Activated CD8-positive, alpha-beta memory T cell treated with anti-CD3 and anti-CD28 coated beads for 36 hours (primary cell): ENCODE measurements around the gene MINDY1. TPM values are rescaled to one million over a fixed set of nuclear protein-coding genes. Genes with fewer than 3 reads are reported as not detected.

Experiments
- CTCF ChIA-PET: fragments of 350-600 bp; sonication (Branson Sonifier 250); formaldehyde crosslinking; loops from one replicate; lab custom pipeline; 2021; ENCODE audit warnings: antibody characterized with exemption; lab: Charles Lee
- POLR2A ChIA-PET: fragments of 350-600 bp; sonication (Branson Sonifier 250); formaldehyde crosslinking; loops from one replicate; lab custom pipeline; 2021; ENCODE audit warnings: antibody characterized with exemption; lab: Charles Lee
- total RNA-seq, 2 experiments: library from RNA; stranded (reverse); gene quantifications; one replicate each; pipeline ENCODE4 v1.2.3, GENCODE V29; 2021

The MINDY1 gene
- total RNA-seq, 2 experiments from 2014 or later = 4.8 to 5.7 TPM

DNA sequence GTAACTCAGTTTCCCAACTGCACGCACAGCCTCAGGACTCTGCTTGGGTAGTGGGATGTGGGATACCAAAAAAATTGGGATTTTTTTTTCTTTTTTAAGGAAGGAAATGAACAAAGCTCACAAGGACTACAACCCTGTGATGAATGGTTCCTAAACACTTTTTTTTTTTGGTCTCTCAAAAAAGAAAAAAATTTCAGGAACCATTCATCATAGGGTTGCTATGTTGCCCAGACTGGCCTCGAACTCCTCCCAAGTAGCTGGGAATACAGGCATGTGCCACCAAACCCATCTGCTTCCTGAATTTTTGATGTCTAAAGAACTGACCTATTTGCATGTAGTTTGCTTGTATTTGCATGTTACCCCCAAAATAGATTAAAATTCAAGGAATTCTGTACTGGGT, 6.8 kb downstream of the MINDY1 start:
- ChIA-PET POLR2A (no interaction called here), CTCF (interaction anchor here (0.8 to 1.6 kb wide), 5 partner anchors 18 to 100 kb away, joined by 3 to 10 read pairs (median 3); no protein-coding TSS in a partner anchor)

DNA sequence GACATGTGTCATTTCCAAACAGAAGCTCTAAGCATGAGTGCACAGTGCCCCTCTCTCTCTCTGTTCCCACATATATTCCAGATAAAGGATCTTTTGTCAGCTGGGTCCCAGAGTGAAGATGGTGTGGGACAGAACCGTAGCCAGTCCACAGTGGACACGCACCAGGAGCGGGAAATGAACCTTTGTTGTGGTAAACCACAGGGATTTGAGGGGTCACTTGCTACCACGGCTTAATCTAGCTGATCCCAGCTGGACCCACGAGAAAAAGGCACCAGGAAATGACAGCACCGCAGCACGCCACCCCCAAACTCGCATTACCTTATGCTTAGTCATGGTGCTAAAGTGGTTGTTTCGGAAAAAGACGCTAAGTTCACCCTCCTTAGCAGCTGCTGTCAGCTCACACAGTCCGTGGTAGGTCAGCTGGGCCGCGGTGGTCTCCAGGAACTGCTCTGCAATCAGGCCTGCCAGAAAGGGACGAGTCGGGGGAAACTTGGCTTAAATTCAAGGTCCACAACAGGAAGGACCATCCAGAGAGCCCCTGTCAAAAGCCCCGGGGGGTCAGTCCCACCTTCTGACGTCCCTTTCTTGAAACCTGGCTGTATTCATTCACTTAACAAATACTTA, 7.5 kb downstream of the MINDY1 start:
- ChIA-PET CTCF (interaction anchor here (0.9 to 1.6 kb wide), 4 partner anchors 18 to 100 kb away, joined by 3 to 10 read pairs (median 3); no protein-coding TSS in a partner anchor), POLR2A (no interaction called here)

DNA sequence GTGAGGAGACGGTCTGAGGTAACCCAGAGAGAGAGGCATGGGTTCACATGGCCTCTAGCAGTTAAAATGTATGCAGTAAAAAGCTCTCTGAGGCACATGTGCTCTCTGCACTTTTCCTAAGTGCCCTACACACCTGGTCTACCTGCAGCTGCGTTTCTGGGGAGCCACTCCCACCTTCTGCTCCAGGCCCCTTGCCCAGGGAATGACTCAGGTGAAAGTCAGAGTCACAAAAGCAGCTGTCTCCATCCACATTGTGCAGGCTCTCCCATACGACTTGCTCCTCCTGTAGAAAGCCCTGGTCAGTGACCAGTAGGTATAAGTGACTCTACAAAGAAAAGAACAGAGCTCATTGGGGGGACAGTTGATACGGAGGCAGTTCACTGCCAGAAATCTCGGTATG, 8.8 kb downstream of the MINDY1 start:
- CTCF ChIA-PET = no interaction called here
- POLR2A ChIA-PET = no interaction called here

DNA sequence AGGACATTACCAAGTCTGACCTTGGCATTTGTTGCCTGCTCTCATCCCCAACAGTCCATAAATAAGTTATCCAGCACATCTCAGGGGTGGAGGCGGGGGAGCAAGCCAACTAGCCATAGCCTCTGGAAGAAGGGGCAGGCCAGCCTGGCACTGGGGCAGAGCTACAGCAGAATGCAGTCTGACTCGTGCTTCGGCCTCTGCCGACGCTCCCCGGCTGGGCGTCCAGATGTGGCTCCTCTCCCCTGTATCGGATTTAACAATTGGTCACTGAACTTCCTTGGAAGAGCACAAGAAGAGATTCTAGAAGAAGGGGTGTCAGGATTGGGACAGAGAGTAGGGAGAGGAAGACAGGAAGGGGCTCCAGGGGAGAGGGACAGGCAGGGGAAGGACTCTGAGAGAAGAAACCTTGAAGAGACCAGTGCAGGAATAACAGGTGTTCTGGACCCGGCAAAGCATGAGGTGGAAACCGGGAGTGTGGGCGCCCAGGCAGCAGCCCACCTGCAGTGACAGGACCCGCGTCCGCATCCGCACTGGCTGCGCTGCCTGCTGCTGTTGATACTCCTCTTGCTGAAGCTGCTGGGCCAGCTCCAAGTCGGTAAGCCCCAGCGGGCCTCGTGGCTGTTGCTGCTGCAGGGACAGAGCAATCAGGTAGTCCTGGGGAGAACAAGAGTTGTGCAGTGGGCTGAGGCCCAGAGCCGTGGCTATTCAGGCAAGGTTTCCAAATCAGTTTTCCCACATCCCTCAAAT, 9.4 kb downstream of the MINDY1 start:
- CTCF ChIA-PET = interaction anchor here (1.7 to 3.5 kb wide), 3 partner anchors 9 to 24 kb away, joined by 6 to 27 read pairs (median 15); partner anchors contain the start of genes ANXA9 and MINDY1
- POLR2A ChIA-PET = no interaction called here

DNA sequence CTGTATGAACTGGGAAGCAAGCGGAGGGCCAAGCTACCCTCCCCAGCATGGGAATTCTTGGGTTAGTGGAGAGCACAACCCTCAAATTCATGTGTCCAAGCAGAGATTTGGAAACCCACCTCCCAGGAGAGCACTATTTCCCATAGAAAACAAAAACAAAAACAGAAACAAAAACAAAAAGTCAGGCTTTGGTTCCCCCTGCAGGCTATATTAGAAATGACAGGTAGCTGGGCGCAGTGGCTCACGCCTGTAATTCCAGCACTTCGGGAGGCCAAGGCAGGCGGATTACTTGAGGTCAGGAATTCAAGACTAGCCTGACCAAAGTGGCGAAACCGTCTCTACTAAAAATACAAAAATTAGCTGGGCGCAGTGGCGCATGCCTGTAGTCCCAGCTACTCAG, 10.8 kb downstream of the MINDY1 start:
- POLR2A ChIA-PET = interaction anchor here (0.7 kb wide), 1 partner anchor 176 kb away, joined by 3 read pairs; no protein-coding TSS in a partner anchor
- CTCF ChIA-PET = interaction anchor here (0.9 to 3.5 kb wide), 10 partner anchors 10 to 436 kb away, joined by 3 to 27 read pairs (median 4); partner anchors contain the start of genes ANXA9 and MINDY1

DNA sequence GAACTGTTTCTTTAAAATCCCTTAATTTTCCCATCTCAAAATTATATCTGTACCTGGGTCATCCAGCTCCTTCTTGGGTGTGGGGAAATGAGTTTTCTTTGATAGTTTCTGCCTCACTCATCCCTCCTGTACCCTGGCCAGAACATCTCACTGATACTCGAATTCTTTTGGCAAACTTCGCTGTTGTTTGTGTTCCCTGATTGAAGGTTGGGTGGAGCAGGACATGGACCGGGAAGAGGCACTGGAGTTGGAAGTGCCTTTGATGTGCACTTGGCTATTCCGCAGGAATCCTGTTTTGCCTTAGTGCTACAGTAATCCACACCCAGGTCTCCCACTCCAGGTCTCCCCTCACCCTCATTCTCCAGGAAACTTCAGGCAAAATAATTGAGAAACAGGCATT, 11.2 kb downstream of the MINDY1 start:
- CTCF ChIA-PET = interaction anchor here (1.0 to 3.5 kb wide), 10 partner anchors 8 to 436 kb away, joined by 3 to 27 read pairs (median 4); partner anchors contain the start of genes ANXA9 and MINDY1
- POLR2A ChIA-PET = no interaction called here

DNA sequence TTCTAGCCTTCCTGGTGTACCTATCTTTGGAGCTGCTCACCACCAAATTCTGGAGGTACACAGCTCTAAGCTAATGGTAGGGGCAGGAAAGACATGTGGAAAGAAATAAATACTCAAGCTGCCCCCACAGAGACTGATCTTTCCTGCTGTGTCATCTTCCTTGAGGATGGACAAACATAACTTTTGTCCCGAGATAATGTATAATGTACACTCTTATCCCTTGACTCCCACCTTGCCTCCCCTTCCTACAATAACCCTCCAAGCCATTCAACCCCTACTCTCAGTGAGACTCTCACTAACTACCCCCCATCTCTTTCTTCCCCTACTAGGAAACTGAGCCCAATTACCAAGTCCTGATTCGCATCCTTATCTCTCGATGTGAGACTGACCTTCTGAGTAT, 12.5 kb downstream of the MINDY1 start:
- ChIA-PET POLR2A (no interaction called here), CTCF (interaction anchor here (0.5 to 3.5 kb wide), 5 partner anchors 9 to 55 kb away, joined by 3 to 27 read pairs (median 13); partner anchors contain the start of genes ANXA9 and MINDY1)

DNA sequence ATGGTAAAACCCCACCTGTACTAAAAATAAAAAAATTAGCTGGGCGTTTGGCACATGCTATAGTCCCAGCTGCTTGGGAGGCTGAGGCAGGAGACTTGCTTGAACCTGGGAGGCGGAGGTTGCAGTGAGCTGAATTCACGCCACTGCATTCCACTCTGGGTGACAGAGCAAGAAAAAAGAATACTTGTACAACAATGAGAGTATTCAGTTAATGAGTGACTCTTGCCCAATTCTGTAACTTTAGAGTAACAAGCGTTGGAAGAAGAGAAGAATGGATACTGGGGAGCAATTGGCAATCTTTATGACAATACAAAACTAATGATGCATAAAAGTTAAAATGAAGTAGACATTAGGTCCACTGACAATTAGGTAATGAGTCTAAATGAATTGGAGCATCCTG, 14.1 kb downstream of the MINDY1 start:
- POLR2A ChIA-PET = interaction anchor here (0.6 kb wide), 2 partner anchors 77 to 171 kb away, joined by 5 to 7 read pairs; no protein-coding TSS in a partner anchor

DNA sequence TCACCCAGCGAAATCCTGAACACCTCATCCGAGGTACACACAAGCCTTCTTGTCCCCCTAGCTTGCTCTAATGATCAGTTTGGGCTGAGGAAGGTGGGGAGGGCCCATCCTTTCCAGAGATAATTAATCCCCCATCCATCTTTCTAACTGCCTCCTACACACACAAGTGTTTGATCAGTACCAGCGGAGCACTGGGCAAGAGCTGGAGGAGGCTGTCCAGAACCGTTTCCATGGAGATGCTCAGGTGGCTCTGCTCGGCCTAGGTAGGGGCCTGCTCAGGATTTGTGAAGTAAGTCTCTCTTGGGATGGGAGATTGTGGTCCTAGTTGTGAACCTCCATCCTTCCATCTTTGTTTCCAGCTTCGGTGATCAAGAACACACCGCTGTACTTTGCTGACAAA, 18.8 kb downstream of the MINDY1 start:
- ChIA-PET CTCF (interaction anchor here (0.5 to 1.2 kb wide), 2 partner anchors 8 to 164 kb away, joined by 3 to 8 read pairs; no protein-coding TSS in a partner anchor), POLR2A (interaction anchor here (0.6 kb wide), 1 partner anchor 60 kb away, joined by 3 read pairs; no protein-coding TSS in a partner anchor)

More for the DNA sequence above, 14.1 kb downstream of the MINDY1 start:
- CTCF ChIA-PET = interaction anchor here (0.6 kb wide), 1 partner anchor 234 kb away, joined by 3 read pairs; no protein-coding TSS in a partner anchor

DNA sequence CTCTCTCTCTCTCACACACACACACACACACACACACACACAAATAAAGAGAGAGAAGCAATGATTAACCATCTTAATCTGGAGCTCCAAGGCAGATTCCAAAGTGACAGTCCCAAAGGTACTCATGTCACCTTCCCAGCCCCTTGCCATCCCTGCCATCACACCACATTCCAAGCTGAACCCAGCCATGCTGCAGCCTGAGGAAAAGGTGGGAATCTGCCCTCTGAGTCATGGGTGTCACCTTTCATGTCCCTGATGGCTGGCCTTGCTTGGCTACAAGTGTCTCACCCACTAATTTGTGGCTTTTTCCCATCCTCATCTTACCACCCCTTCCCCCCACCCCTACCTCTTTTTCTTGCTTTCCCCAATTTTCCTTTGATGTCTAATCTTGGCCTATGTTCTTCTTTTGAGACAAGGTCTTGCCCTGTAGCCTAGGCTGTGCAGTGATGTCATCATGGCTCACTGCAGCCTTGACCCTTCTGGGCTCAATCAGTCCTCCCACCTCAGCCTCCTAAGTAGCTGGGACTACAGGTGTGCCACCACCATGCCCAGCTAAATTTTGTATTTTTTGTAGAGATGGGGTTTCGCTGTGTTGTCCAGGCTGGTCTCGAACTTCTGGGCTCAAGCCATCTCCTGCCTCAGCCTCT, 21.4 kb downstream of the MINDY1 start:
- POLR2A ChIA-PET = no interaction called here

DNA sequence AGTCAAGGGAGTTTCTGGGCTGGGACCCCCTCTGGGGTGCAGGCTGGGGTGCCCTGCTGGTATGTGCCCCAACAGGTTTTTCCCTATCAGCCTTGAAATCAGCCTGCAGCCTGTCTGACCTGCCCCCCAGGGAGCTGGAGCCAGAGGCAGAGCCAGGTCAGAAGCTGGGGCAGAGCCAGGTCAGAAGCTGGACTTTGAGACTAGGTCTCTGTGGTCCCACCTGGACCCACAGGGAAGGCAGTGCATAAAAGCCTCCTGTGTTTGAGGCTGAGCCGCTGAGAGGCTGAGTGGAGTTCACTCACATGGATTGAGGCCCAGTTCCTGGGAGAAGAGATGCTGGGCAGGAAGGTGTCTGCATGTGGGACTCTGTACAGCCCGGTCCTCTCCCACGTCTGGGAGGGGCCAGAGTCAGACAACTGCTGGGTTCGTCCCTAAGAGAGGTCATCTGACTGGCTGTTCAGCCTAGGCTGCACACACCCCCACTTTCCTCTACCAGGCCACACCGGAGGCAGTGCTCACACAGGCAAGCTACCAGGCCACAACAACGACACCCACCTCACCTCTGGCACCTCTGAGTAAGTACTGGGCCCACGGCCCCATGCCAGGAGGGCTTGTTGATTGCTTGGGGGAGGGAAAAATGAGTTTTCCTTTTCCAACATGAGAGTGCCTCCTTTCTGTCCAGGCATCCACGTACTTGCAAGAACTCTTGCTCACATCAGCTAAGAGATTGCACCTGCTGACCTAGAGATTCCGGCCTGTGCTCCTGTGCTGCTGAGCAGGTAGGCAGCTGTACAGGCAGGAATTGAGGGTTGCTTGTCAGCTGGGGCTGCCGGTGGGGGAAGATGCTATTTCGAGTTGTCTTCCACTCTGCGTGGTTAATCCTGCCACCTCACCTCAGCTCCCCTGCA, 24.6 kb downstream of the MINDY1 start, which contains the start of gene ANXA9:
Gene ANXA9 (plus strand): TSS at position 488 of the 908 bp plus-strand sequence. CDS start 814 bp downstream, outside the sequence.
- ChIA-PET POLR2A (no interaction called here), CTCF (interaction anchor here (0.5 to 3.5 kb wide), 7 partner anchors 8 to 110 kb away, joined by 3 to 27 read pairs (median 3); no protein-coding TSS in a partner anchor)

More for the DNA sequence above, 21.4 kb downstream of the MINDY1 start:
- CTCF ChIA-PET = interaction anchor here (1.5 to 2.7 kb wide), 2 partner anchors 10 to 39 kb away, joined by 3 to 13 read pairs; no protein-coding TSS in a partner anchor

DNA sequence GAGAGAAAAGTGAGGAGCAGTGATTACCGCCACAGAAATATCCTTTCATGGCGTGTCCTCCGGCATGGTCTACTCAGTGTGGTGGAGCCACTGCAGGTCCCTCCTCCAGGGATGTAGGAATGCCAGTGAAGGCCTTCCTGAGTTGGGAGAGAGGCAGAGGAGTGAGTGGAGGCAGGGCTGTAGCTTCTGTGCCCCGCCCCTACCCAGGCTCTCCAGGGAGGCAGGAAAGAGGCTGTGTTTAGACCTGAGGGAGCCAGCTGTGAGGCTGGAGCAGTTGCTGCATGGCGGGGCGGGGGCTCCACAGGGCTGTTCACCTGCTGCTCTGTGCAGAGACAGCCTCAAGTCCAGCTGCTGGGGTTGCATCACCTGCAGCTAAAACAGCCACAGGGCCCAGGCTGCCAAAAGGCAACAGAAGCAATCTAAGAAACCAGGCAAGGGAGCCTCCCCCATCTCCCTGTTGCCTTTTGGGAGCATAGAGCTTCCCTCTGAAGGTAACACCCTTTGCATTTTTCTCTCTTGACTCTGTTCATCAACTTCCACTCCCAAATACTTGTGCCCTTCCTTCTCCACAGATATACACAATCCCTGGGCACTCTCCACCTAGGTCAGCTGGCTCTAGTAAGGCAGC, 25.4 kb downstream of the MINDY1 start:
- ChIA-PET POLR2A (interaction anchor here (0.6 kb wide), 1 partner anchor 33 kb away, joined by 5 read pairs; no protein-coding TSS in a partner anchor), CTCF (interaction anchor here (0.6 to 3.5 kb wide), 6 partner anchors 7 to 465 kb away, joined by 3 to 27 read pairs (median 4); partner anchors contain the start of gene FALEC)

DNA sequence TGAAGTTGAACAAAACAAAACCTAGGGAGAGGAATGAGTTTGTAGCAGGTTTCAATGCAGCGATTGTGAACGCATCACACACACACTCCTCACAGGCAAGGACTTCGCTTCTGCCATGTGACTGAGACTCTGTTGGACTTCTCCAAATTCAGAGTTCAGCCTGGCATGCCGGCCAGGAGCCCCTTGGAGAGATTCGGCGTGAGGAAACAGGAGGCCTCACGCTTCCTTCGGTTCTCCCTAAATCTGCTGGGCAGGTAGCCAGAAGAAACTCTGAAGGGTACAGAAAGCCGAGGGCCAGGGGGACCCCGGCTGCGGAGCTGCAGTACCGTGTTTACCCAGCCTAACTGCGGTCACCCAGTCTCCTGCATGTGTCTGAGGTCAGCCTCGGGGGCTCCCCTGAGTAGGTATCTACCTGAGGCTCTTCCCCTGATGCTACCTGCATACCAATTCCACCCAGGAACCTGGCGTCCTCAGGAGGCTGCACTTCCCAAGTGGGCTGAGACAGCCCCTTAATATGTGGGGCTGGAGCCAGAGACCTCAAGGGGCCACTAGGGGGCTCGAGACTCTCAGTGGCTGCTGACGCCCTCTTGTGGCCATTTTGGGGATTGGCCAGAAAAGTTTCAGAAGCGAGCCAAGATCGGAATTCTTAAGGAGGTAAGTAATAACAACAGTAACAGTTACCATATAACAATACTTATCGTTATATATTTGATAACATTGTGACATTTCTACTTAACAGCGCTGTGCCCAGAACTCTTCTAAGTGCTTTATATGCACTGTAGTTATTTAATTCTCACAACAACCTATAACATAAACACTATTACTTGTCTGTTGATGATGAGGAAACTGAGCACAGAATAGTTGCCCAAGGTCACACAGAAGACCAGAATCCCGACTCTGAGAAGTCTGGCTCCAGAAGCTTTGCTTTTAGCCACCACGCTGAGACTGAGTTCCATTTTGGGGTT, 27.3 kb downstream of the MINDY1 start:
- CTCF ChIA-PET = interaction anchor here (0.9 to 3.5 kb wide), 12 partner anchors 9 to 463 kb away, joined by 3 to 27 read pairs (median 4); partner anchors contain the start of genes C1orf56 and FALEC
- POLR2A ChIA-PET = no interaction called here

DNA sequence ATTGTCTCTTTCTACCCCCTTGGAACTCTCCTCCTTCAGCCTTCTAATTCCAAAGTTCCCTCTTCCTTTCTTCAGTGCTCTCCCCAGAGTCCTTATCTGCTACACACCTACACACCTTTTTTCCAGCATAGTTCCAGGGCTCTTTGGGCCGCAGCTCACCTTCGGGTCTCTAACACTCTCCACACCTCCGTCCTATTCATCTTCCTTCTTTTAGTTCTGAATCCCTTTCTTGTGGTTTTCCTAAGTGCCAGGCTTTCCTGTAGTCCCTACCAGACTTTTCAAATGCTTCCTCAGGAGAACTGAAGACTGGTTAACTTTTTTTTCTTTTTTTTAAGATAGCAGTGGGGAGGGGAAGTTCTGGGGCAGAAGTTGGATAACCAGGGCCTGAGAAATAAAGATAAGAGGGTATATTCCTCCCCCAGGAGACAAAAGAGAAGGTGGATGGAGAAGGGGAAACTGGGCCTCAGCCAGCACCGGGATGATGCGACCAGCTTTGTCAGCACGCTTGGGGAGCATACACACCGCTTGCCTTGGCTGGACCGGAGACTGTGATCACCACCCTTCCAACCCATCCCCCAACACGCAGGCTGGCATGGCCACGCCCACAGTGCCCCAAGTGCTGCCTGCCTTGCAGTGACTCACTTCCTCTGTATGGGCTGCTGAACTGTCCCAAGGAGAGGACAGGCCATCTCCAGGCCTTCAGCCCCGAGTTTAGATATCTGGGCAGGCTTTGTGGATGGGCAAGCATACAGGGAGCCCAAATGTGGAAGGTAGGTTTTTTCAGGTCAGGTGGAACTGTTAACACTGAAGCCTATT, 29.6 kb downstream of the MINDY1 start:
- POLR2A ChIA-PET = no interaction called here
- CTCF ChIA-PET = interaction anchor here (0.6 to 1.2 kb wide), 4 partner anchors 19 to 790 kb away, joined by 3 read pairs; partner anchors contain the start of gene MINDY1

DNA sequence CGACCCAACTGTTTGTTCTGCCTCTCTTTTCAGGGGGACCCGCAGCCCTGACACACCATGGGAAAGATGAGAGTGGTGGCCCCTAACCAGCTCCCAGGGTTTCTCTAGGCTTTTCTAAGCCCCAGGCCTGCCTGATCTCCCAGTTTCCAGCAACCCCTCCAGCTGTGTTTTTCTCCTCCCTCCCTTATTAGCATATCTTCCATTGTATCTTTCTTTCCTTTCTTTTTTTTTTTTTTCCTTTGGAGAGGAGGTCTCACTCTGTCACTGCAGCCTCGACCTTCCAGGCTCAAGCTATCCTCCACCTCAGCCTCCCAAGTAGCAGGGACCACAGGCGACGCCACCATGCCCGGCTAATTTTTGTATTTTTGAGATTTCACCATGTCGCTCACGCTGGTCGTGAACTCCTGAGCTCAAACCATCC, 30.3 kb downstream of the MINDY1 start:
- ChIA-PET POLR2A (no interaction called here), CTCF (interaction anchor here (0.7 to 1.2 kb wide), 6 partner anchors 9 to 410 kb away, joined by 3 to 4 read pairs (median 3); partner anchors contain the start of gene MINDY1)
